GM18520 (cell line): ENCODE results near the gene KCNK17.
"Not testable (repeated sequence)": the region's sequence is repeated elsewhere in the genome, so short reads cannot be mapped to it uniquely, and the experiment has no call there.

Source experiments
- ATAC-seq: cut with Tn5 transposase; IDR thresholded peaks from one replicate; pipeline ENCODE4 v1.9.1; 2021; ENCODE audit not compliant: unreplicated experiment

The KCNK17 gene

GRCh38 chr6:39302669-39303424, 11.4 kb downstream of the KCNK17 start:
- ATAC-seq: peak; percentile 58

- ATAC-seq: no peak
Measured at GRCh38 chr6:39302011-39302410, 12.2 kb downstream of the KCNK17 start.

GRCh38 chr6:39301606-39302005, 12.6 kb downstream of the KCNK17 start:
- no peak for ATAC-seq

- ATAC-seq: no peak
Measured at GRCh38 chr6:39300739-39301138, 13.5 kb downstream of the KCNK17 start.

GRCh38 chr6:39298061-39298460, 16.2 kb downstream of the KCNK17 start:
- no peak for ATAC-seq

GRCh38 chr6:39296745-39297640, 17.2 kb downstream of the KCNK17 start:
- no peak for ATAC-seq

- no peak for ATAC-seq
Measured at GRCh38 chr6:39295611-39296011, 18.6 kb downstream of the KCNK17 start.

GRCh38 chr6:39294899-39295298, 19.3 kb downstream of the KCNK17 start:
- no peak for ATAC-seq

- no peak for ATAC-seq
Measured at GRCh38 chr6:39294133-39294532, 20.1 kb downstream of the KCNK17 start.

- ATAC-seq: no peak
Measured at GRCh38 chr6:39292637-39293036, 21.6 kb downstream of the KCNK17 start.

GRCh38 chr6:39289490-39289889, 24.7 kb downstream of the KCNK17 start:
- ATAC-seq: no peak

GRCh38 chr6:39287601-39288000, 26.6 kb downstream of the KCNK17 start:
- no peak for ATAC-seq

- not testable (repeated sequence) for ATAC-seq
Measured at GRCh38 chr6:39286596-39286995, 27.6 kb downstream of the KCNK17 start.

- no peak for ATAC-seq
Measured at GRCh38 chr6:39282774-39283173, 31.4 kb downstream of the KCNK17 start.

GRCh38 chr6:39281312-39281980, 32.8 kb downstream of the KCNK17 start:
- ATAC-seq: no peak

GRCh38 chr6:39280247-39280731, 33.9 kb downstream of the KCNK17 start:
- no peak for ATAC-seq

- no peak for ATAC-seq
Measured at GRCh38 chr6:39279539-39279938, 34.7 kb downstream of the KCNK17 start.

- no peak for ATAC-seq
Measured at GRCh38 chr6:39276379-39276995, 37.7 kb downstream of the KCNK17 start.

- ATAC-seq: no peak
Measured at GRCh38 chr6:39274903-39275302, 39.3 kb downstream of the KCNK17 start.

GRCh38 chr6:39274471-39274870, 39.7 kb downstream of the KCNK17 start:
- no peak for ATAC-seq

- ATAC-seq: no peak
Measured at GRCh38 chr6:39273406-39273821, 40.8 kb downstream of the KCNK17 start.
